ENCODE measurements around the gene BAG1. TPM values are rescaled to one million over a fixed set of nuclear protein-coding genes. Genes with fewer than 3 reads are reported as not detected.
A peak's percentile ranks its signal among the peaks of the same experiment; 100 is the strongest.

BAG1 gene
- total RNA-seq (248 and 301 TPM in 2 replicates), polyA plus RNA-seq (166 and 270 TPM in 2 replicates)

DNA sequence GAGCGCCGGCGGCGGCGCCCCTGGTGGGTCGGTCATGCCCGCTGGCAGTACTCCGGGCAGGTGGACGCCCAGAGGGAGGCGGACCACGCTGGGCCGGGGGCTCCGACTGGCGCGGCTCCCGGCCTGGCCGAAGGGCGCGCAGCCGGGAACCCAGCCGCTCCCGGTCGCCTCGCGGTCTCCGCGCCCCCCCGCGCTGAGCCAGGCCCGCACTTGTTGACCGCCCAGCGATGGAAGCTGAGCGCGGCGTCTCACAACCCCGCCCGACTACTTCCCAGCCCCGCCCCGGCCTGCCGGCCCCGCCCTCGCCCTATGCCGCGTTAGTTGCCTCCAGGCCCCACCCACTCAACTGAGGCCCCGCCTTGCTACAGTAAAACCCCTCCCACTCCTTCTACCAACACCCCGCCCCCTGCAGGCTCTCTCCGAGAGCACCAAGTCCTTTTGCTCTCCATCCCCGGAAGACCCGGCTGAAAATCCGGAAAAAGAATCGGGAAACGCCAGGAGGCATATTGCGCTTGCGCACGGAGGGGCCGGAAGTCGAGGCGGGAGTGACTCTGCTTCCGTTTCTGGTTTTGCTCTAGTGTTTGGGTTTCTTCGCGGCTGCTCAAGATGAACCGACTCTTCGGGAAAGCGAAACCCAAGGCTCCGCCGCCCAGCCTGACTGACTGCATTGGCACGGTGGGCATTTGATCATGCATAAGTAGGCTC is at the start of gene BAG1, which contains the start of gene CHMP5:
TSS of gene BAG1 (minus strand) at position 236 of the 705 bp plus-strand sequence.
TSS of gene CHMP5 (plus strand) at position 577 of the 705 bp plus-strand sequence. CDS start at position 607, 30 bp downstream.
- Histone ChIP-seq H3K27ac (peak within 1 kb of the TSS; percentile 74), H3K36me3 (peaks cover 49% of the 10 kb centered on the region), H3K4me1 (ENCODE audit: low read depth) (no peaks in the 10 kb centered on the region), H3K4me3 (peak within 1 kb of the TSS; percentile 89), H3K9me3 (ENCODE audit: low read depth) (no peaks in the 10 kb centered on the region), H3K27me3 (no peaks in the 10 kb centered on the region)
- TF ChIP-seq, protein P1, sequence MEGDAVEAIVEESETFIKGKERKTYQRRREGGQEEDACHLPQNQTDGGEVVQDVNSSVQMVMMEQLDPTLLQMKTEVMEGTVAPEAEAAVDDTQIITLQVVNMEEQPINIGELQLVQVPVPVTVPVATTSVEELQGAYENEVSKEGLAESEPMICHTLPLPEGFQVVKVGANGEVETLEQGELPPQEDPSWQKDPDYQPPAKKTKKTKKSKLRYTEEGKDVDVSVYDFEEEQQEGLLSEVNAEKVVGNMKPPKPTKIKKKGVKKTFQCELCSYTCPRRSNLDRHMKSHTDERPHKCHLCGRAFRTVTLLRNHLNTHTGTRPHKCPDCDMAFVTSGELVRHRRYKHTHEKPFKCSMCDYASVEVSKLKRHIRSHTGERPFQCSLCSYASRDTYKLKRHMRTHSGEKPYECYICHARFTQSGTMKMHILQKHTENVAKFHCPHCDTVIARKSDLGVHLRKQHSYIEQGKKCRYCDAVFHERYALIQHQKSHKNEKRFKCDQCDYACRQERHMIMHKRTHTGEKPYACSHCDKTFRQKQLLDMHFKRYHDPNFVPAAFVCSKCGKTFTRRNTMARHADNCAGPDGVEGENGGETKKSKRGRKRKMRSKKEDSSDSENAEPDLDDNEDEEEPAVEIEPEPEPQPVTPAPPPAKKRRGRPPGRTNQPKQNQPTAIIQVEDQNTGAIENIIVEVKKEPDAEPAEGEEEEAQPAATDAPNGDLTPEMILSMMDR (IDR thresholded peaks at IDR 0.05; ENCODE audit: low read depth, low read length) = peak; percentile 36
- DNase-seq (ENCODE audit: low read depth in 1 of 2, low spot score in 1 of 2) = peak; percentile 99 to 100

DNA sequence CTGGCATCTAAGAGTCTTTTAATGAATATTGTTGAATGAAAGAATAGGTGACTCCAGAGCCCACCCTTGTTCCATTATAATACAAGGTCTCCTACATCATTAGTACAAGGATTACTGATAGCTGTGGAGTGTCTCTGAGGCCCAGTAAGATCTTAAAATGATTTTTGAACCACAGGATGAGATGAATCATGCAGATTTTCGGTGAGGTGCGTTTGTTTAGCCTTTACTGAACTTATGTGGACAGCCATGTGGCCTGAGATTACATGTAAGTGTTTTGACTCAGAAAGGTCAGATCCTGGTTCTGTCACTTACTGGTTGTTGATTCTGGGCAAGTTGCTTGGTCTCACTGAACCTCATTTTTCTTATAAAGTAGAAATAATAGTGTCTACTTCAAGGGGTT is 47.4 kb upstream of the BAG1 start:
- Histone ChIP-seq H3K4me1 (ENCODE audit: low read depth) (no peaks in the 10 kb centered on the region), H3K27ac (no peak overlapping the region), H3K9me3 (ENCODE audit: low read depth) (no peaks in the 10 kb centered on the region), H3K4me3 (no peak overlapping the region), H3K27me3 (no peaks in the 10 kb centered on the region), H3K36me3 (peaks cover 73% of the 10 kb centered on the region)
- TF ChIP-seq, protein P1 (IDR thresholded peaks at IDR 0.05; ENCODE audit: low read depth, low read length) = no peak
- no peak for DNase-seq (ENCODE audit: low read depth in 1 of 2, low spot score in 1 of 2)

DNA sequence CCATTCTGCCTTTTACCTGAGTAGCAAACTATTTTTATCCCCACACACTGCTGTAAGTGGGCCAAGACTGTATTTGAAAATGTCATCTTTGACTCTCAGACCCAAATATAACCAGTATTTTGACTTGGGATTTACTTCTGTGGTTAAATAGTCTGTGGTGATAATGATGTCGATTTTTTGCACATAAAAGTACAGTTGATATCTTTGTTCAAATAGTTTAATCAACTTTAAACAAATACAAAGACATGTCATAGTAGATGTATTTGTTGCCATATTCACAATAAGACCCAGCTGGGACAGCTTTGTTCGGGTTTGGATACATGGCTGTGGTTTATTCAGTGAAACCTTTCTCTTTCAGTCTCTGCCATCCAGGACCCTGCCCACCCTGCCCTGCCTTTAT is 46.2 kb upstream of the BAG1 start:
- H3K27ac ChIP-seq = no peak overlapping the region
- H3K9me3 ChIP-seq (ENCODE audit: low read depth) = no peaks in the 10 kb centered on the region
- no peaks in the 10 kb centered on the region for H3K4me1 ChIP-seq (ENCODE audit: low read depth)
- DNase-seq (ENCODE audit: low read depth in 1 of 2, low spot score in 1 of 2) = no peak
- no peak overlapping the region for H3K4me3 ChIP-seq
- no peaks in the 10 kb centered on the region for H3K27me3 ChIP-seq
- TF ChIP-seq, protein P1 (IDR thresholded peaks at IDR 0.05; ENCODE audit: low read depth, low read length) = no peak
- peaks cover 75% of the 10 kb centered on the region for H3K36me3 ChIP-seq

DNA sequence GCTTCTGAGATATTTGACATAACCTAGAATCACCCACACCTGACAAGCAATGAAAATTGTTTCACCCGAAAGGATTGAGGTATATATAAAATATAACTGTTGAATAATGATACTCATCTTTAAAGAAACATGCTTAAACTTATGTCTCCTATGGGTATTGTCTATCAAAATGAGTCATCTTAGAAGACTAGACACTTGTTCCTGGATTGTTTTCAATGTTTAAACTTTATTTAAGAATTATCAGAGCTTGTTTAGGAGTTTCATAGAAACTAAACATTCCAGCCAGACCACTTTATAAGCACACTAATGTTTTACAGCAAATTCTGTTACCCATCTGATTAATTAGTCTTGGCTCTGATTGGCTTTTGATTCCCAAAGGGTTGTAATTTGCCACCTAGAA is 45.4 kb upstream of the BAG1 start:
- DNase-seq (ENCODE audit: low read depth in 1 of 2, low spot score in 1 of 2) = no peak
- H3K36me3 ChIP-seq = peaks cover 82% of the 10 kb centered on the region
- TF ChIP-seq, protein P1 (IDR thresholded peaks at IDR 0.05; ENCODE audit: low read depth, low read length) = no peak
- no peak overlapping the region for H3K27ac ChIP-seq
- no peaks in the 10 kb centered on the region for H3K27me3 ChIP-seq
- H3K4me3 ChIP-seq = no peak overlapping the region
- no peaks in the 10 kb centered on the region for H3K4me1 ChIP-seq (ENCODE audit: low read depth)
- no peaks in the 10 kb centered on the region for H3K9me3 ChIP-seq (ENCODE audit: low read depth)

DNA sequence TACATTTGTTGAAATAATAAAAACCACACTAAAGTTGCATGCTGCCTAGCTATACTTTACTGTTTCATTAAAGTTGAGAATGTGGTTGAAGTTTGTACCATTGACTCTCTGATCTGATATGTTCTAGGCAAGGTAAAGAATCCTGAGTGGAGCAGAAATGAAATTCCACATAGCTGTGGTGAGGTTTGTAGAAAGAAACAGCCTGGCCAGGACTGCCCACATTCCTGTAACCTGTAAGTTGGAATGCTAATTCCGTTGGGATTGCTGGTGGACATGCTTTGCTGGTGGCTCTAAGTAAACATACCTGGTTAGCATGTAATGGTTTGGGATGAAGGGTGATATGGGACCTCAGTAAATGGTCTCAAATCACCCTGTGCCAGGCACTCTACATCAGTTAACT is 42.6 kb upstream of the BAG1 start:
- Histone ChIP-seq H3K27ac (no peak overlapping the region), H3K4me1 (ENCODE audit: low read depth) (no peaks in the 10 kb centered on the region), H3K4me3 (no peak overlapping the region), H3K36me3 (peaks cover 74% of the 10 kb centered on the region), H3K9me3 (ENCODE audit: low read depth) (no peaks in the 10 kb centered on the region), H3K27me3 (no peaks in the 10 kb centered on the region)
- no peak for DNase-seq (ENCODE audit: low read depth in 1 of 2, low spot score in 1 of 2)
- TF ChIP-seq, protein P1 (IDR thresholded peaks at IDR 0.05; ENCODE audit: low read depth, low read length) = no peak

All from cardiac muscle cell (in vitro differentiated cells and primary cell).